A673 (cell line): ENCODE measurements around the gene PLOD3.

Experiments
- EZH2 ChIP-seq: fragments of 200-600 bp; sonication (generic); IDR thresholded peaks from 2 replicates; pipeline ENCODE4 v1.6.1; 2017; ENCODE audit warnings: borderline replicate concordance, low read depth, mild to moderate bottlenecking, mixed read lengths, antibody characterized with exemption, low read length; ENCODE audit not compliant: poor library complexity, severe bottlenecking
- TF ChIP-seq, protein P1 (sequence below): fragments of 300-800, 200-600 bp; sonication (generic); conservative IDR thresholded peaks from 2 replicates; pipeline ENCODE4 v1.5.1; 2017; ENCODE audit warnings: low read depth, mild to moderate bottlenecking, antibody characterized with exemption, low read length, moderate library complexity, mixed read lengths

DNA sequence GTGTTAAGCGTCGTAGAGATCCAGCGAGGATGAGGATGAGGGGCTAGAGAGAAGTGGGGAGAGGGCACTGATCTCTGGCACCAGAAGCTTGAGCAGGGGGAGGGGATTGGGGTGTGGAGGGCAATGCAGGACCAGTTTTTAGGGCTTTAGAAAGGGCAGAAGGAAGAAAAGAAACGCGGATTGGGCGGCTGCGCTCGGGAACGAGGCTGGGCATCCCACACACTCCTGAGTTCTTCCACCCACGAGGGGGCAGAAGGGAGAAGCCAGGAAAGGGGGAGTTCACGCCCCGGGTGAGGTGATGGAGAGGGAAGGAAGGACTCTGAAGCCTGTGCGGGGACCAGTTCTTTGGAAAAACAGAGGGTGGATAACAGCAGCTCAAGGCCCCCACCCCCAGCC lies 45.9 kb downstream of the PLOD3 start:
- TF ChIP-seq, protein P1, sequence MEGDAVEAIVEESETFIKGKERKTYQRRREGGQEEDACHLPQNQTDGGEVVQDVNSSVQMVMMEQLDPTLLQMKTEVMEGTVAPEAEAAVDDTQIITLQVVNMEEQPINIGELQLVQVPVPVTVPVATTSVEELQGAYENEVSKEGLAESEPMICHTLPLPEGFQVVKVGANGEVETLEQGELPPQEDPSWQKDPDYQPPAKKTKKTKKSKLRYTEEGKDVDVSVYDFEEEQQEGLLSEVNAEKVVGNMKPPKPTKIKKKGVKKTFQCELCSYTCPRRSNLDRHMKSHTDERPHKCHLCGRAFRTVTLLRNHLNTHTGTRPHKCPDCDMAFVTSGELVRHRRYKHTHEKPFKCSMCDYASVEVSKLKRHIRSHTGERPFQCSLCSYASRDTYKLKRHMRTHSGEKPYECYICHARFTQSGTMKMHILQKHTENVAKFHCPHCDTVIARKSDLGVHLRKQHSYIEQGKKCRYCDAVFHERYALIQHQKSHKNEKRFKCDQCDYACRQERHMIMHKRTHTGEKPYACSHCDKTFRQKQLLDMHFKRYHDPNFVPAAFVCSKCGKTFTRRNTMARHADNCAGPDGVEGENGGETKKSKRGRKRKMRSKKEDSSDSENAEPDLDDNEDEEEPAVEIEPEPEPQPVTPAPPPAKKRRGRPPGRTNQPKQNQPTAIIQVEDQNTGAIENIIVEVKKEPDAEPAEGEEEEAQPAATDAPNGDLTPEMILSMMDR: peak; percentile 41; the same call in 1 of the 2 replicates
- no peak for TF ChIP-seq EZH2
